HepG2 (cell line): Measurements from ENCODE around the gene KRT7. TPM values are rescaled to one million over a fixed set of nuclear protein-coding genes. Genes with fewer than 3 reads are reported as not detected.

ENCODE experiments used
- ATAC-seq: fragments of 200-7000 bp; cut with Tn5 transposase; 3 replicates; pipeline ENCODE4 v1.9.1; 2020; ENCODE audit warnings: mild to moderate bottlenecking, moderate library complexity
- BruUV-seq: library from RNA; stranded (reverse); fragments of 400-500 nt; replicated peaks from 2 replicates; lab custom pipeline; 2021; lab: Mats Ljungman, UMichigan
- CTCF ChIA-PET: fragments of 300-600 bp; formaldehyde crosslinking; extraction: SDS; loops from one replicate; lab custom pipeline; 2021; ENCODE audit warnings: low total read pairs, inconsistent platforms, low intra/inter-chr PET ratio; lab: Yijun Ruan, JAX
- POLR2A ChIA-PET: fragments of 350-600 bp; sonication (Branson Sonifier 250); formaldehyde crosslinking; loops from one replicate; lab custom pipeline; 2020; ENCODE audit warnings: antibody characterized with exemption, inconsistent platforms; lab: Yijun Ruan, JAX
- DNase-seq: peaks from one replicate; pipeline ENCODE4 v3.0.0-alpha.2; 2015; ENCODE audit warnings: low spot score
- FAIRE-seq: peaks from 3 replicates; lab custom pipeline; 2011; peaks lifted over from hg19 to GRCh38; lab: Jason Lieb, UNC
- H2AFZ ChIP-seq: one replicate; pipeline ENCODE4 v1.6.1; 2011; ENCODE audit warnings: low read length, inconsistent platforms
- H3K27ac ChIP-seq: fragments of 300-600 bp; 3 replicates; pipeline ENCODE4 v1.8.0; 2011; ENCODE audit warnings: mixed run types, mild to moderate bottlenecking, mixed read lengths, low read length, inconsistent platforms; ENCODE audit not compliant: insufficient read depth; ENCODE audit errors: extremely low read length
- H3K27me3 ChIP-seq, 2 experiments: fragments of 200-600 bp in 1 of 2; 2 replicates in 1 of 2; 3 replicates in 1 of 2; pipeline versions ENCODE4 v1.6.0 to v1.8.0; 2011; ENCODE audit warnings: low read length in 2 of 2, mild to moderate bottlenecking in 2 of 2, moderate library complexity in 2 of 2, inconsistent platforms in 1 of 2; ENCODE audit not compliant: insufficient read depth in 2 of 2, control insufficient read depth in 1 of 2
- H3K36me3 ChIP-seq, 2 experiments: fragments of 200-600 bp in 1 of 2; replicated peaks in 1 of 2; 2 replicates in 1 of 2; 3 replicates in 1 of 2; pipeline versions ENCODE4 v1.5.1 to v1.8.0; 2011; ENCODE audit warnings: low read length in 2 of 2, inconsistent platforms in 1 of 2; ENCODE audit not compliant: insufficient read depth in 2 of 2, control insufficient read depth in 1 of 2
- H3K4me1 ChIP-seq: 2 replicates; pipeline ENCODE4 v1.5.1; 2012; ENCODE audit warnings: low read length, inconsistent platforms; ENCODE audit not compliant: insufficient read depth
- H3K4me2 ChIP-seq: 2 replicates; pipeline ENCODE4 v1.6.0; 2011; ENCODE audit warnings: low read depth, low read length, inconsistent platforms
- H3K4me3 ChIP-seq, 3 experiments: fragments of 200-600 bp in 1 of 3; sonication (generic), shearing (Covaris generic) in 1 of 3; replicated peaks in 1 of 3; 2 replicates each; pipeline ENCODE4 v1.5.1; 2011 to 2016; ENCODE audit warnings: low read length in 3 of 3, inconsistent platforms in 2 of 3, low read depth in 2 of 3, mild to moderate bottlenecking in 2 of 3, control low read depth in 1 of 3, mixed read lengths in 1 of 3; ENCODE audit not compliant: insufficient read depth in 1 of 3
- H3K79me2 ChIP-seq: one replicate; pipeline ENCODE4 v1.6.1; 2011; ENCODE audit warnings: low read length, inconsistent platforms; ENCODE audit not compliant: insufficient read depth
- H3K9ac ChIP-seq: 2 replicates; pipeline ENCODE4 v1.6.0; 2011; ENCODE audit warnings: mild to moderate bottlenecking, low read depth, low read length, inconsistent platforms; ENCODE audit not compliant: insufficient read depth
- H3K9me3 ChIP-seq: 2 replicates; pipeline ENCODE4 v1.5.1; 2012; ENCODE audit warnings: mild to moderate bottlenecking, low read length
- H4K20me1 ChIP-seq: 2 replicates; pipeline ENCODE4 v1.6.0; 2011; ENCODE audit warnings: inconsistent platforms, mild to moderate bottlenecking, low read length, moderate library complexity; ENCODE audit not compliant: insufficient read depth
- CHD2 ChIP-seq: IDR thresholded peaks from 2 replicates; pipeline ENCODE4 v1.6.1; 2011; ENCODE audit warnings: low read depth, low read length, improper control_type of control experiment
- REXO4 ChIP-seq: sonication (generic); formaldehyde crosslinking; IDR thresholded peaks from 2 replicates; pipeline ENCODE4 v1.8.0; 2022; ENCODE audit warnings: missing genetic modification reagents, mild to moderate bottlenecking, borderline replicate concordance
- SMAD3 ChIP-seq: sonication (generic); formaldehyde crosslinking; IDR thresholded peaks from 2 replicates; pipeline ENCODE4 v1.4.0; 2020; ENCODE audit warnings: missing genetic modification reagents
- WGBS: methylation state at CpG from one replicate; pipeline ENCODE4 v1.1.6; 2017; ENCODE audit warnings: low lambda C conversion rate; 5-methylcytosine and 5-hydroxymethylcytosine counted together
- in situ Hi-C: cut with HindIII; loops from 2 replicates; pipeline ENCODE4 v1.10.0; 2017; ENCODE audit warnings: low pct_unique_long_range_greater_than_20kb; ENCODE audit not compliant: extremely low pct_ligation_motif_present
- intact Hi-C: fragments of 100-400 bp; cut with micrococcal nuclease; formaldehyde crosslinking; loops from one replicate; pipeline ENCODE4 v1.10.0; 2022; ENCODE audit not compliant: unreplicated experiment
- polyA plus RNA-seq, 8 experiments: library from polyadenylated mRNA; depleted of rRNA in 3 of 8; stranded (reverse) in 7 of 8; unstranded in 1 of 8; fragments of >200 nt; fragmentation: Illumina TruSeq in 4 of 8; extraction: Trizol in 4 of 8; gene quantifications; 2 replicates each; pipeline versions ENCODE4 v1.2.1 to v1.2.3, GENCODE V29; 2011 to 2016; ENCODE audit warnings: low read depth in 4 of 8, missing spikeins in 1 of 8, mixed read lengths in 1 of 8; ENCODE audit not compliant: insufficient read depth in 1 of 8
- total RNA-seq, 5 experiments: library from RNA; depleted of rRNA; stranded (reverse); fragments of >200 nt; fragmentation: Illumina TruSeq; extraction: Trizol; gene quantifications; 2 replicates each; pipeline ENCODE4 v1.2.3, GENCODE V29; 2016; ENCODE audit warnings: low read depth in 1 of 5
- TF ChIP-seq, protein P1 (sequence below): sonication (generic); formaldehyde crosslinking; IDR thresholded peaks from 2 replicates; pipeline ENCODE4 v1.5.0; 2020; ENCODE audit warnings: missing genetic modification reagents

Gene KRT7
- total and polyA plus RNA-seq, 2 of the 13 experiments (the other 11 are each of a cell fraction or from before 2014, with no cell fraction given), result 0.83 TPM; not detected in 1

DNA sequence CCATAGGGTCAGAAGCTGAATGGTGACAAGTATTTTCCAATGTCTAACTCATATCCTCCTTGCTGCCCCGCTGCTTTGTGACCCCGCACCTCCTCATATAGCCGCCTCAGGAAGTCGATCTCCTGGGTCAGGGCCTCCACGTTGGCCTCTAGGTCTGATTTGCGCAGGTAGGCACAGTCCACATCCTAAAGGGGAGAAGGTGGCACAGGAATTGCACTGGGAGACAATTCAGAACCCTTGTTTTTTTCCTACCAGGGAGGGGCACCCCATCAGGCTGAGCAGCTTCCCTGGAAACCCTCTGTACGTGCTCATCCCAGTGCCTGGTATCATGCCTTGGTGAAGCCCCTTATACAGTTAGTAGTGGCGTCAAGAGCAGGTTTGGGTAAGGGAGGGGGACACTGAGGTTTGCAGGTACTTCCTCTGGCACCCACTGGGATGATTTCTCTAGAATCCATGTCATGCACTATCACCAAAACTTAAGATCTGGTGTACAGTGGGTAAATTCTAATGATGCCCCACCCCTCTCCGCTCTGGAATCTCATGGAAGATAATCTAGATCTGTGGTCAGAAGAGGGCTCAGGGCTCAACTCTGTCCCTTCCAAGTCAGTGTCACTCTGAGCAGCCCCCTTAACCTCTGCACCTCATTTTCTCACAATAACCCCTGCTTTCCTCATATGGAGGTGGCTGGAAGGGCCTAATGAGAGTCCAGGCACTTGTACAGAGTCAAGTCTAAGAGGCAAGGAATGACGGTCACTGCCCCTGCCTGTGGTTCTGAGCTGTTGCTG is 21.3 kb downstream of the KRT7 start:
- no peaks in the 10 kb centered on the region for H4K20me1 ChIP-seq
- H3K9me3 ChIP-seq, result no peaks in the 10 kb centered on the region
- ChIA-PET CTCF (no interaction called here), POLR2A (no interaction called here)
- H3K9ac ChIP-seq, result no peak overlapping the region
- FAIRE-seq, result no peak
- H3K36me3 ChIP-seq, result no peaks in the 10 kb centered on the region
- TF ChIP-seq, protein P1, sequence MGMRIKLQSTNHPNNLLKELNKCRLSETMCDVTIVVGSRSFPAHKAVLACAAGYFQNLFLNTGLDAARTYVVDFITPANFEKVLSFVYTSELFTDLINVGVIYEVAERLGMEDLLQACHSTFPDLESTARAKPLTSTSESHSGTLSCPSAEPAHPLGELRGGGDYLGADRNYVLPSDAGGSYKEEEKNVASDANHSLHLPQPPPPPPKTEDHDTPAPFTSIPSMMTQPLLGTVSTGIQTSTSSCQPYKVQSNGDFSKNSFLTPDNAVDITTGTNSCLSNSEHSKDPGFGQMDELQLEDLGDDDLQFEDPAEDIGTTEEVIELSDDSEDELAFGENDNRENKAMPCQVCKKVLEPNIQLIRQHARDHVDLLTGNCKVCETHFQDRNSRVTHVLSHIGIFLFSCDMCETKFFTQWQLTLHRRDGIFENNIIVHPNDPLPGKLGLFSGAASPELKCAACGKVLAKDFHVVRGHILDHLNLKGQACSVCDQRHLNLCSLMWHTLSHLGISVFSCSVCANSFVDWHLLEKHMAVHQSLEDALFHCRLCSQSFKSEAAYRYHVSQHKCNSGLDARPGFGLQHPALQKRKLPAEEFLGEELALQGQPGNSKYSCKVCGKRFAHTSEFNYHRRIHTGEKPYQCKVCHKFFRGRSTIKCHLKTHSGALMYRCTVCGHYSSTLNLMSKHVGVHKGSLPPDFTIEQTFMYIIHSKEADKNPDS (CRISPR knock-in tag), result no peak
- TF ChIP-seq SMAD3 (CRISPR knock-in tag), result no peak
- TF ChIP-seq REXO4 (CRISPR knock-in tag), result no peak
- TF ChIP-seq CHD2, result no peak
- no peak overlapping the region for H3K4me2 ChIP-seq
- in situ Hi-C loops, result no loop called here
- intact Hi-C loops, result loop anchor here (5.0 kb wide), 1 partner anchor 53 kb away; no protein-coding TSS in a partner anchor
- ATAC-seq, result no peak
- H3K4me1 ChIP-seq, result no peaks in the 10 kb centered on the region
- BruUV-seq, result no TSS peak
- no peak overlapping the region for H2AFZ ChIP-seq
- DNase-seq, result no peak
- H3K27ac ChIP-seq, result no peak overlapping the region
- no peak overlapping the region for H3K4me3 ChIP-seq
- no peaks in the 10 kb centered on the region for H3K79me2 ChIP-seq
- WGBS, result 3% methylated on average over 10 of the region's 10 CpGs
- H3K27me3 ChIP-seq, result peaks cover 4 to 37% of the 10 kb centered on the region in 2 experiments
